GM10266 (cell line): ENCODE measurements around the gene STK17B.
A peak's percentile ranks its signal among the peaks of the same experiment; 100 is the strongest.

Experiments
- DNase-seq: peaks from one replicate; pipeline ENCODE4 v3.0.0; 2012; ENCODE audit errors: extremely low spot score
- CTCF ChIP-seq: IDR thresholded peaks from 2 replicates; pipeline ENCODE4 v1.5.1; 2012; ENCODE audit warnings: mild to moderate bottlenecking, low read depth; ENCODE audit not compliant: control insufficient read depth, insufficient read depth; ENCODE audit errors: missing control alignments

Gene STK17B

GRCh38 chr2:196131384-196131937 lies 39.9 kb downstream of the STK17B start:
- no peak for DNase-seq
- TF ChIP-seq CTCF: peak; percentile 45

- no peak for DNase-seq
- no peak for TF ChIP-seq CTCF
Observed at GRCh38 chr2:196130039-196130825, 41.1 kb downstream of the STK17B start.

- DNase-seq: no peak
- TF ChIP-seq CTCF: no peak
Observed at GRCh38 chr2:196128749-196129148, 42.6 kb downstream of the STK17B start.

- TF ChIP-seq CTCF: no peak
- no peak for DNase-seq
Observed at GRCh38 chr2:196125596-196125995, 45.8 kb downstream of the STK17B start.

- TF ChIP-seq CTCF: no peak
- no peak for DNase-seq
Observed at GRCh38 chr2:196123679-196124373, 47.6 kb downstream of the STK17B start.

GRCh38 chr2:196119926-196120325 lies 51.5 kb downstream of the STK17B start:
- DNase-seq: no peak
- TF ChIP-seq CTCF: no peak
